GM12874 (cell line): ENCODE data around the gene OPHN1.

Source experiments
- CTCF ChIP-seq: IDR thresholded peaks from 2 replicates; pipeline ENCODE4 v1.5.1; 2011; ENCODE audit warnings: low read depth, mild to moderate bottlenecking, control low read depth, low read length, moderate library complexity; ENCODE audit not compliant: insufficient read depth

Gene OPHN1

GRCh38 chrX:68383540-68383939 lies 49.8 kb downstream of the OPHN1 start:
- TF ChIP-seq CTCF, result no peak

DNA sequence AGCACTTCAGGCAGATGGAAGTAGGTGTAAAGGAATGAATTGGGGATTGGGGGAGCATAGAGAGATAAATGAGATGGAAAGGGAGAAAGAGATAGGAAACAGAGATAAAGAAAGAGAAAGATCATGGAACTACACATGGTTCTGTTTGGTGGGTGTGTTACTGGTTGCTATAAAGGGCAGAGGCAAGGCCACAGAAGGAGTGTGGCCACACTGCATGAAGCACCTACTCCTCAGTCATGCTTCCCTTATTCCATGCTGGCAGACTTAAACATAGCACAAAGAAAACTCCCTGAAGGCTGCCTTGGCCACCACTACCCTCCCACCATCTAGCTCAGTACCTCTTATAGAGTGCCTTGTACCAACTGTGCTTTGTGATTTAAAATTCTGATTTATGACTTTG lies 56.9 kb downstream of the OPHN1 start:
- TF ChIP-seq CTCF, result no peak

DNA sequence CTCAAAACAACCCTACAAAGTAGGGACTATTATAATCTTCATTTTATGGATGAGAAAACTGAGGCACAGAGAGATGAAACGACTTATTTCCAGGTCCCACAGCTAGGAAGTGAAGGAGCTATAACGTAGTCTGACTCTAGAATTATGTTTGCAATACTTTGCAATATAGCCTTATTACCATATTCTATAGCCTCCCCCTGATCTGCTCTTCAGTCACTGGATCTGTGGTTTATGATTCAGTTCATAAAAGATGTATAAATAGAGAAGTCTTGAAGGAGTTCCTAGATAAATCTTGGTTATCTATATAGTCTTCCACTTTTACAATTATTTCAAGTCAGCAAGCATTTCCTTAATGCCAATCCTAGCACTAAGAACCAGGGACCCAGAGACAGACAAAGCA lies 57.5 kb downstream of the OPHN1 start:
- no peak for TF ChIP-seq CTCF

- TF ChIP-seq CTCF, result no peak
These were observed 60.6 kb downstream of the OPHN1 start for GRCh38 chrX:68372665-68373064.

DNA sequence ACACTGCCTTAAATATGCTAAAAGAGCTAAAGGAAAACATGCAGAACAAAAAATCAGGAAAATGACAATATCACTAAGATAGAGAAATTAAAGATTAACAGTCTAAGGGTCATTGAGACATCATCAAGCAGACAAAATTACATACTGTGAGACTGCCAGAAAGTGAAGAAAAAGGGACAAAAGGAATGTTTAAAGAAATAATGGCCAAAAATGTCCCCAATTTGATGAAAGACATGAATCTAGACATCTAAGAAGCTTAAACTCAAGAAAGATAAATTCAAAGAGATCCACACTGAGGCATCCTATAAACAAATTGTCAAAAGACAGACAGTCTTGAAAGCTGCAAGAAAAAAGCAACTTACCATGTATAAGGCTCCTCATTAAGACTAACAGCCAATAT lies 63.7 kb downstream of the OPHN1 start:
- TF ChIP-seq CTCF, result no peak

DNA sequence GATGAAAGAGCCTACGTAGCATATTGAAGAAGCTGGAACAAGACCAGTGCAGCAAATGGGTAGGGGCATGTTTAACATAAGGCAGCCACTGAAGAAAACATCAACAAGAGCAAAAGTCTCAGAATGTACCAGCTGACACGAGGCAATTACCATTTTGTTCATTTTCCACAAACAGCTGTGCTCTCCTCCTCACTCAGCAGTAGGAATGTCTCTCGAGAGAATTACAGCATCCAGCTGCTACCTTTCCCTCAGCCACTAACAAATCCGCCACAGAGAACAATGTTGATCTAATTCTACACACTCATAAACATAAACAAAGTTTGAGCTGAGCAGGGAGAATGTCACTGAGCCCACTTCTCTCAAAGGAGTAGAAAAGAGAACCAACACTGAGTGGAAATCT lies 68.0 kb downstream of the OPHN1 start:
- TF ChIP-seq CTCF, result no peak

DNA sequence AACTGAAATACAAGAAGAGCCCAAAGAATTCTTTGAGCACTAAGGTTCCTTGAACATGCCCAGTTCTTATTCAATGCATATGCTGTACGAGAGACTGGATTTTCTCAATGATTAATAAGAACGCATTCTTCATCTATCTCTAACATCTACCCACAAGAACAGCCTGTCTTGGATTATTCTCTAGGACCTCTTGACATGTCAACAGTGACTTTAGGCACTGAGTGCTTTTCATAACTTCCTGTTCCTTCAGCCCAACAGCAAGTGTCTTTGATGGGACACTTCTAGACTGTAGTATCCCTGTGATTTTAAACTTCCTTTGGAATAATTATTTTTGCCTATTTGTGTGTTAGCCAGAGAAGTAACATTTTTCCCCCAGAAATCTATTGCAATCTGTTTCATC lies 69.3 kb downstream of the OPHN1 start:
- no peak for TF ChIP-seq CTCF

DNA sequence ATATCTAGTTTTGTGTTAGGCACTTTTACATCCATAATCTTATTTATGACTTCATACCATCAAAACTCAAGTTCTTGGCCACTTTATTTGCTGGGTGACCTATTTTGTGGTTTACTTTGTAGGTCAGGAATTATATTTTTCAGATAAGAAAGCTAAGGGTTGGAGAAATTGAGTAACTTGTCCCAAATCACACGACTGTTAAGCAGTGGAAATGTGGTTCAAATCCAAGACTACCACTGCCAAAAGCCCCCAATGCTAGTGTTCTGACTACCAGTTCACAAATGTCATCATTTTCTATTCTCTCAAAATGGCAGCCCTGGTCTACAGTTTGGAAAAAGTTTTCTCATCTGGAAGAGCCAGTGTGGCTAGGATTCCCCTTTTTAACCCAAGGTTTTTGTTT lies 74.6 kb downstream of the OPHN1 start:
- TF ChIP-seq CTCF, result no peak
